K562 (cell line): ENCODE data around the gene NPAS2. TPM values are rescaled to one million over a fixed set of nuclear protein-coding genes. Genes with fewer than 3 reads are reported as not detected.

Experiments
- BRCA1 ChIP-seq, 2 experiments: fragments of 450-650 bp in 1 of 2; sonication (generic) in 1 of 2; formaldehyde crosslinking in 1 of 2; IDR thresholded peaks; 2 replicates each; pipeline versions ENCODE4 v1.5.0 to v1.6.1; 2017 to 2020; ENCODE audit warnings: mild to moderate bottlenecking in 1 of 2, missing genetic modification reagents in 1 of 2
- DMBX1 ChIP-seq: fragments of 250-450 bp; sonication (Bioruptor Pico); IDR thresholded peaks from 2 replicates; pipeline ENCODE4 v1.8.0; 2022; ENCODE audit warnings: inconsistent platforms, mild to moderate bottlenecking, moderate library complexity, borderline replicate concordance
- MCM3 ChIP-seq: fragments of 450-650 bp; IDR thresholded peaks from 2 replicates; pipeline ENCODE4 v1.6.1; 2016
- NCOA1 ChIP-seq: fragments of 450-650 bp; IDR thresholded peaks from 2 replicates; pipeline ENCODE4 v1.6.1; 2016; ENCODE audit warnings: low read depth
- NFATC3 ChIP-seq: fragments of 450-650 bp; IDR thresholded peaks from 2 replicates; pipeline ENCODE4 v1.6.1; 2017; ENCODE audit warnings: mild to moderate bottlenecking
- NFXL1 ChIP-seq: fragments of 450-650 bp; formaldehyde crosslinking; IDR thresholded peaks from 2 replicates; pipeline ENCODE4 v1.4.0; 2021; ENCODE audit warnings: mild to moderate bottlenecking
- RAD21 ChIP-seq, 2 experiments: fragments of 250-450 bp in 1 of 2; fragments of 450-650 bp in 1 of 2; sonication (Bioruptor Pico) in 1 of 2; formaldehyde crosslinking in 1 of 2; IDR thresholded peaks in 1 of 2; conservative IDR thresholded peaks in 1 of 2; 2 replicates each; pipeline versions ENCODE4 v1.4.0 to v1.8.0; 2020 to 2022; ENCODE audit warnings: mild to moderate bottlenecking in 2 of 2, moderate library complexity in 1 of 2
- SAP30 ChIP-seq: fragments of 200-600 bp; sonication (generic); IDR thresholded peaks from 2 replicates; pipeline ENCODE4 v1.6.1; 2012; ENCODE audit warnings: borderline replicate concordance, low read depth, mild to moderate bottlenecking, moderate library complexity, low read length, control low read depth, inconsistent platforms; ENCODE audit not compliant: insufficient read depth, poor library complexity, severe bottlenecking
- SRF ChIP-seq, 2 experiments: fragments of 250-450, 450-650 bp in 1 of 2; sonication (Bioruptor Pico) in 1 of 2; sonication (generic) in 1 of 2; formaldehyde crosslinking; IDR thresholded peaks; 2 replicates each; pipeline versions ENCODE4 v1.5.0 to v1.5.1; 2020 to 2022; ENCODE audit warnings: mild to moderate bottlenecking in 1 of 2, missing genetic modification reagents in 1 of 2
- ZBTB17 ChIP-seq: fragments of 450-650 bp; formaldehyde crosslinking; IDR thresholded peaks from 2 replicates; pipeline ENCODE4 v1.4.0; 2020; ENCODE audit warnings: mild to moderate bottlenecking
- ZC3H4 ChIP-seq: sonication (generic); formaldehyde crosslinking; IDR thresholded peaks from 2 replicates; pipeline ENCODE4 v1.9.0; 2021; ENCODE audit warnings: missing genetic modification reagents, borderline replicate concordance
- ZNF12 ChIP-seq: sonication (generic); formaldehyde crosslinking; IDR thresholded peaks from 2 replicates; pipeline ENCODE4 v1.4.0; 2020; ENCODE audit warnings: mild to moderate bottlenecking, missing genetic modification reagents
- ZNF133 ChIP-seq: fragments of 250-450 bp; sonication (Bioruptor Pico); IDR thresholded peaks from 2 replicates; pipeline ENCODE4 v1.4.0; 2020; ENCODE audit warnings: mild to moderate bottlenecking
- polyA plus RNA-seq, 8 experiments: library from polyadenylated mRNA; depleted of rRNA in 4 of 8; stranded (reverse) in 5 of 8; unstranded in 3 of 8; fragments of >200 nt; fragmentation: Nextera tagmentation in 2 of 8; fragmentation: Illumina TruSeq in 1 of 8; extraction: Ambion mirVana in 2 of 8; extraction: Trizol in 1 of 8; gene quantifications; 2 replicates each; pipeline versions ENCODE4 v1.2.1 to v1.2.3, GENCODE V29; 2011 to 2014; ENCODE audit warnings: inconsistent platforms in 1 of 8, missing spikeins in 1 of 8
- total RNA-seq, 7 experiments: library from RNA; depleted of rRNA in 6 of 7; stranded (reverse); fragments of >200 nt in 6 of 7; fragmentation: Illumina TruSeq in 2 of 7; extraction: Trizol in 2 of 7; gene quantifications; 2 replicates each; pipeline versions ENCODE4 v1.2.1 to v1.2.3, GENCODE V29; 2011 to 2021; ENCODE audit warnings: low replicate concordance in 1 of 7
- TF ChIP-seq, protein P1 (sequence below): sonication (generic); formaldehyde crosslinking; IDR thresholded peaks from 2 replicates; pipeline ENCODE4 v1.9.0; 2022; ENCODE audit warnings: mild to moderate bottlenecking, missing genetic modification reagents
- TF ChIP-seq, protein P2 (sequence below): fragments of 250-450 bp; sonication (Bioruptor Pico); IDR thresholded peaks from 2 replicates; pipeline ENCODE4 v1.4.0; 2020; ENCODE audit warnings: mild to moderate bottlenecking, moderate library complexity
- TF ChIP-seq, protein P3 (sequence below): fragments of 150-350 bp; conservative IDR thresholded peaks from 2 replicates; pipeline ENCODE4 v1.6.1; 2014; ENCODE audit warnings: low read length
- TF ChIP-seq, protein P4 (sequence below): sonication (generic); formaldehyde crosslinking; IDR thresholded peaks from 2 replicates; pipeline ENCODE4 v1.8.0; 2023; ENCODE audit warnings: mild to moderate bottlenecking, missing genetic modification reagents
- TF ChIP-seq, protein P5 (sequence below): sonication (generic); formaldehyde crosslinking; IDR thresholded peaks from 2 replicates; pipeline ENCODE4 v1.8.1; 2023; ENCODE audit warnings: mild to moderate bottlenecking, missing genetic modification reagents

Gene NPAS2
- total and polyA plus RNA-seq, 9 of the 15 experiments (the other 6 are each of a cell fraction or from before 2014, with no cell fraction given), result 0.06 to 0.29 (median 0.07) TPM; not detected in 5

DNA sequence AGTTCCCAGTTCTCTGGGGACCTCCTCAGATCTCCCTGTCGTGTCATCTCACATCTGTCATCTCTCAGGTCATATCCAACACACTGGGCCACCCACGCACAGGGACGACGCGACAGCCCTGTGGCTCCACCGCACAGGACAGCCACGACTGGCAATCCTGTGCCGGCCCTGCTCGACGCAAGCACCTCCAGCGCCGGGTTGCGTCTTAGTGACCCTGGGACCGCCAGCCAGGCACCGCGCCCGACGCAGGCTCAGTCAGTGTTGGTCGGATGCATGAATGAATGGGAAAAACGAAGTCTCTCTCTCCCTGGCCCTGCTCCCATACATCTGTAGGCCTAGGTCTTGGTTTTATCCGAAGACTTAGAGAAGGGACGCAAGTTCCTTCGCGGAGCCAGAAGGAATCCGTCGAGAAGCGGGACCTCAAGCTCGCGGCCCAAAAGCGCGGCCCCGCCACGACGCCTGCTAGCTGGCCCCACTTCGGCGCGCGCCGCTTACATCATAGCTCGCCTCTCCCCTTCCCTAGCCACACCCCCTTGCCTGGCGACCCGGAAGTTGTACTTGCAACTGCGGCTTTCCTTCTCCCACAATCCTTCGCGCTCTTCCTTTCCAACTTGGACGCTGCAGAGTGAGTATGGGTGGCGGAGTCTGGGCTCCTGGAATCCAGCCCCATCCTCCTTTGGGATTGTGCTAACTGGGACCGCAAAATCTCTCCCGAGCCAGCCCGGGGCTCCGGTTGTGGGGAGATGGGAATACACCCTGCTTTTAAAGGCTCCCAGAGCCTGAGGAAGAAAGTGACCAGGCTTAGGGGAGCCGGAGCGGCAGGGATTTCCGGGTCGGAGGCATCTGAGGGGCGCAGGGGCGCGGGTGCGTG lies 182.0 kb downstream of the NPAS2 start, which contains the start of gene RPL31 (continued):
- TF ChIP-seq, protein P1, sequence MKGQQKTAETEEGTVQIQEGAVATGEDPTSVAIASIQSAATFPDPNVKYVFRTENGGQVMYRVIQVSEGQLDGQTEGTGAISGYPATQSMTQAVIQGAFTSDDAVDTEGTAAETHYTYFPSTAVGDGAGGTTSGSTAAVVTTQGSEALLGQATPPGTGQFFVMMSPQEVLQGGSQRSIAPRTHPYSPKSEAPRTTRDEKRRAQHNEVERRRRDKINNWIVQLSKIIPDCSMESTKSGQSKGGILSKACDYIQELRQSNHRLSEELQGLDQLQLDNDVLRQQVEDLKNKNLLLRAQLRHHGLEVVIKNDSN, result peak; percentile 78
- TF ChIP-seq ZNF133 (CRISPR knock-in tag) (no peak), BRCA1 (IDR thresholded peaks at IDR 0.05) (no peak), BRCA1 (CRISPR knock-in tag; IDR thresholded peaks at IDR 0.05) (peak; percentile 75; the same call in 1 of the 2 replicates), ZC3H4 (CRISPR knock-in tag) (no peak; the same call in 1 of the 2 replicates), NFXL1 (CRISPR knock-in tag) (no peak), ZNF12 (CRISPR knock-in tag) (peak; percentile 93), SRF (CRISPR knock-in tag; IDR thresholded peaks at IDR 0.05) (peak in 1 of 2 experiments; percentile 72; a peak in 1 of 4 replicates), NFATC3 (no peak; the same call in 1 of the 2 replicates), MCM3 (no peak), SAP30 (peak; percentile 42), DMBX1 (CRISPR knock-in tag) (peak; percentile 87), NCOA1 (no peak), ZBTB17 (CRISPR knock-in tag) (peak; percentile 20; the same call in 1 of the 2 replicates), RAD21 (CRISPR knock-in tag; conservative IDR thresholded peaks at IDR 0.05 in 1 of 2, IDR thresholded peaks at IDR 0.05 in 1 of 2) (no peak)
- TF ChIP-seq, protein P2, sequence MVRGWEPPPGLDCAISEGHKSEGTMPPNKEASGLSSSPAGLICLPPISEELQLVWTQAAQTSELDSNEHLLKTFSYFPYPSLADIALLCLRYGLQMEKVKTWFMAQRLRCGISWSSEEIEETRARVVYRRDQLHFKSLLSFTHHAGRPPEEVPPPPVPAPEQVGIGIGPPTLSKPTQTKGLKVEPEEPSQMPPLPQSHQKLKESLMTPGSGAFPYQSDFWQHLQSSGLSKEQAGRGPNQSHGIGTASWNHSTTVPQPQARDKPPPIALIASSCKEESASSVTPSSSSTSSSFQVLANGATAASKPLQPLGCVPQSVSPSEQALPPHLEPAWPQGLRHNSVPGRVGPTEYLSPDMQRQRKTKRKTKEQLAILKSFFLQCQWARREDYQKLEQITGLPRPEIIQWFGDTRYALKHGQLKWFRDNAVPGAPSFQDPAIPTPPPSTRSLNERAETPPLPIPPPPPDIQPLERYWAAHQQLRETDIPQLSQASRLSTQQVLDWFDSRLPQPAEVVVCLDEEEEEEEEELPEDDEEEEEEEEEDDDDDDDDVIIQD (CRISPR knock-in tag), result no peak
- TF ChIP-seq, protein P3, sequence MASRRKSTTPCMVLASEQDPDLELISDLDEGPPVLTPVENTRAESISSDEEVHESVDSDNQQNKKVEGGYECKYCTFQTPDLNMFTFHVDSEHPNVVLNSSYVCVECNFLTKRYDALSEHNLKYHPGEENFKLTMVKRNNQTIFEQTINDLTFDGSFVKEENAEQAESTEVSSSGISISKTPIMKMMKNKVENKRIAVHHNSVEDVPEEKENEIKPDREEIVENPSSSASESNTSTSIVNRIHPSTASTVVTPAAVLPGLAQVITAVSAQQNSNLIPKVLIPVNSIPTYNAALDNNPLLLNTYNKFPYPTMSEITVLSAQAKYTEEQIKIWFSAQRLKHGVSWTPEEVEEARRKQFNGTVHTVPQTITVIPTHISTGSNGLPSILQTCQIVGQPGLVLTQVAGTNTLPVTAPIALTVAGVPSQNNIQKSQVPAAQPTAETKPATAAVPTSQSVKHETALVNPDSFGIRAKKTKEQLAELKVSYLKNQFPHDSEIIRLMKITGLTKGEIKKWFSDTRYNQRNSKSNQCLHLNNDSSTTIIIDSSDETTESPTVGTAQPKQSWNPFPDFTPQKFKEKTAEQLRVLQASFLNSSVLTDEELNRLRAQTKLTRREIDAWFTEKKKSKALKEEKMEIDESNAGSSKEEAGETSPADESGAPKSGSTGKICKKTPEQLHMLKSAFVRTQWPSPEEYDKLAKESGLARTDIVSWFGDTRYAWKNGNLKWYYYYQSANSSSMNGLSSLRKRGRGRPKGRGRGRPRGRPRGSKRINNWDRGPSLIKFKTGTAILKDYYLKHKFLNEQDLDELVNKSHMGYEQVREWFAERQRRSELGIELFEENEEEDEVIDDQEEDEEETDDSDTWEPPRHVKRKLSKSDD, result no peak; the same call in 1 of the 2 replicates
- TF ChIP-seq, protein P4, sequence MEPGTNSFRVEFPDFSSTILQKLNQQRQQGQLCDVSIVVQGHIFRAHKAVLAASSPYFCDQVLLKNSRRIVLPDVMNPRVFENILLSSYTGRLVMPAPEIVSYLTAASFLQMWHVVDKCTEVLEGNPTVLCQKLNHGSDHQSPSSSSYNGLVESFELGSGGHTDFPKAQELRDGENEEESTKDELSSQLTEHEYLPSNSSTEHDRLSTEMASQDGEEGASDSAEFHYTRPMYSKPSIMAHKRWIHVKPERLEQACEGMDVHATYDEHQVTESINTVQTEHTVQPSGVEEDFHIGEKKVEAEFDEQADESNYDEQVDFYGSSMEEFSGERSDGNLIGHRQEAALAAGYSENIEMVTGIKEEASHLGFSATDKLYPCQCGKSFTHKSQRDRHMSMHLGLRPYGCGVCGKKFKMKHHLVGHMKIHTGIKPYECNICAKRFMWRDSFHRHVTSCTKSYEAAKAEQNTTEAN, result peak; percentile 97
- TF ChIP-seq, protein P5, sequence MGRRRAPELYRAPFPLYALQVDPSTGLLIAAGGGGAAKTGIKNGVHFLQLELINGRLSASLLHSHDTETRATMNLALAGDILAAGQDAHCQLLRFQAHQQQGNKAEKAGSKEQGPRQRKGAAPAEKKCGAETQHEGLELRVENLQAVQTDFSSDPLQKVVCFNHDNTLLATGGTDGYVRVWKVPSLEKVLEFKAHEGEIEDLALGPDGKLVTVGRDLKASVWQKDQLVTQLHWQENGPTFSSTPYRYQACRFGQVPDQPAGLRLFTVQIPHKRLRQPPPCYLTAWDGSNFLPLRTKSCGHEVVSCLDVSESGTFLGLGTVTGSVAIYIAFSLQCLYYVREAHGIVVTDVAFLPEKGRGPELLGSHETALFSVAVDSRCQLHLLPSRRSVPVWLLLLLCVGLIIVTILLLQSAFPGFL (CRISPR knock-in tag), result no peak; the same call in 1 of the 2 replicates
